Thyroid gland (tissue), 4 donors: ENCODE measurements around the gene HTT-AS. TPM values are rescaled to one million over a fixed set of nuclear protein-coding genes. Genes with fewer than 3 reads are reported as not detected.

Experiments used
- DNase-seq, 2 donors: peaks; one replicate each; pipeline ENCODE4 v3.0.0-alpha.2; 2019
- H3K27ac ChIP-seq, 3 donors: fragments of 200-600 bp; sonication (generic); 1 replicate in 2 of 3; 2 replicates in 1 of 3; pipeline ENCODE4 v1.5.1; 2016 to 2019; ENCODE audit warnings: mild to moderate bottlenecking in 1 of 3, moderate library complexity in 1 of 3
- H3K27me3 ChIP-seq: fragments of 200-600 bp; sonication (generic); one replicate; pipeline ENCODE4 v1.5.1; 2019
- H3K36me3 ChIP-seq, 2 donors: fragments of 200-600 bp; sonication (generic); one replicate each; pipeline ENCODE4 v1.5.1; 2016 to 2019
- H3K4me1 ChIP-seq, 2 donors: fragments of 200-600 bp; sonication (generic); one replicate each; pipeline ENCODE4 v1.5.1; 2017 to 2019
- H3K4me3 ChIP-seq, 3 donors: fragments of 200-600 bp; sonication (generic); replicated peaks in 1 of 3; 1 replicate in 2 of 3; 2 replicates in 1 of 3; pipeline ENCODE4 v1.5.1; 2016; ENCODE audit warnings: mild to moderate bottlenecking in 1 of 3
- H3K9me3 ChIP-seq: fragments of 200-600 bp; sonication (generic); one replicate; pipeline ENCODE4 v1.5.1; 2017
- POLR2A ChIP-seq, 2 donors: fragments of 450-650 bp; IDR thresholded peaks; one replicate each; pipeline ENCODE4 v1.6.1; 2017; ENCODE audit warnings: antibody characterized with exemption in 2 of 2, mild to moderate bottlenecking in 2 of 2, moderate library complexity in 1 of 2
- WGBS, 2 donors: methylation state at CpG; one replicate each; pipeline ENCODE4 v1.1.5; 2017; 5-methylcytosine and 5-hydroxymethylcytosine counted together
- intact Hi-C: fragments of 100-400 bp; cut with DNase I; formaldehyde crosslinking; loops from one replicate; pipeline ENCODE4 v1.15.1; 2023
- total RNA-seq, 4 donors: library from RNA; depleted of rRNA; stranded (reverse); fragments of >200 nt; gene quantifications; one replicate each; pipeline ENCODE4 v1.2.3, GENCODE V29; 2016
- TF ChIP-seq, protein P1 (sequence below), 6 experiments: fragments of 200-600 bp in 3 of 6; fragments of 450-650 bp in 3 of 6; sonication (generic) in 3 of 6; IDR thresholded peaks; one replicate each; pipeline ENCODE4 v1.5.1; 2016 to 2019; ENCODE audit warnings: antibody characterized with exemption in 6 of 6, mild to moderate bottlenecking in 2 of 6, inconsistent platforms in 1 of 6, moderate library complexity in 1 of 6

HTT-AS gene
- total RNA-seq, 4 donors from 2014 or later = not detected

DNA sequence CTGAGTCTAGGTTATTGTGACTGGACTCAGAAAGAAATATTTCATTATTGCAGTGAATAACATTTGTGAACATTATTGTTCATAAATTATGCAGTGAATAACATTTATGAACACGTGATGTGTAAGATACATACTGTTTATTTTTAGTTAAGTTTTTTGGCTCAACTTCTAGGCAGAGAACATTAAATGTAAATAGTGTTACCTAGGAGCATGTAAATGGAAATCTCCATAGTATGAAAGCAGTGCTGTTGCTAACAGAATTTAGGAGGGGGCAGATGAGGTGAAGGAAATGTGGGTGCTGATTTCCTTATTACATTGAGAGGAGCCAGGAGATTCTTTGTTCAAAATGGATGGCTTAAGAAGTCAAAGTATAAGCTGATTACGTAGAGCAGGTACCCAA, 45.1 kb upstream of the HTT-AS start:
- Histone ChIP-seq H3K27ac (no peak overlapping the region), H3K9me3 (no peaks in the 10 kb centered on the region)
- intact Hi-C loops = no loop called here

DNA sequence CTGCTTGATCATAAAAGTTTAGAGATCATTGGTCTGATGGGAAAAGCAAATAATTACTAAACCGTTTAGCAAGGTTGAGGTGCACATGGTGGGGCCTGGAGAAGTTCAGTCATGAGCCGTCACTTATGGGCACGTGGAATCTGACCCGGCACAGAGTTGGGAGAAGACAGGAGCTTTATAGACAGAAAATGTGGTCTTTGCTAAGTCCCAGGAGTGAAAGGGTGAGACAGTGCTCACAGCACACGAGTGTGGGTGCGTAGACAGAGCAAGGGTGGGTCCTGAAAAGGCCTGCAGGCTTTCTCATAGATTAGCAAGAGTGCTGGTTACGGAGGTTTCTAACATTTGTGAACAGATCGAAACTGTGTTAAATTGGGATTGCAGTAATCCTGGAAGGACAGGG, 44.0 kb upstream of the HTT-AS start:
- Histone ChIP-seq H3K4me1 (peaks cover 43 to 47% of the 10 kb centered on the region in 2 donors), H3K9me3 (no peaks in the 10 kb centered on the region), H3K36me3 (peaks cover 0 to 9% of the 10 kb centered on the region in 2 donors), H3K27me3 (no peaks in the 10 kb centered on the region), H3K27ac (peak overlapping the region in 2 of 3 donors; percentile 91 to 93), H3K4me3 (no peak overlapping the region)
- TF ChIP-seq POLR2A (IDR thresholded peaks at IDR 0.05) = no peak
- TF ChIP-seq, protein P1, sequence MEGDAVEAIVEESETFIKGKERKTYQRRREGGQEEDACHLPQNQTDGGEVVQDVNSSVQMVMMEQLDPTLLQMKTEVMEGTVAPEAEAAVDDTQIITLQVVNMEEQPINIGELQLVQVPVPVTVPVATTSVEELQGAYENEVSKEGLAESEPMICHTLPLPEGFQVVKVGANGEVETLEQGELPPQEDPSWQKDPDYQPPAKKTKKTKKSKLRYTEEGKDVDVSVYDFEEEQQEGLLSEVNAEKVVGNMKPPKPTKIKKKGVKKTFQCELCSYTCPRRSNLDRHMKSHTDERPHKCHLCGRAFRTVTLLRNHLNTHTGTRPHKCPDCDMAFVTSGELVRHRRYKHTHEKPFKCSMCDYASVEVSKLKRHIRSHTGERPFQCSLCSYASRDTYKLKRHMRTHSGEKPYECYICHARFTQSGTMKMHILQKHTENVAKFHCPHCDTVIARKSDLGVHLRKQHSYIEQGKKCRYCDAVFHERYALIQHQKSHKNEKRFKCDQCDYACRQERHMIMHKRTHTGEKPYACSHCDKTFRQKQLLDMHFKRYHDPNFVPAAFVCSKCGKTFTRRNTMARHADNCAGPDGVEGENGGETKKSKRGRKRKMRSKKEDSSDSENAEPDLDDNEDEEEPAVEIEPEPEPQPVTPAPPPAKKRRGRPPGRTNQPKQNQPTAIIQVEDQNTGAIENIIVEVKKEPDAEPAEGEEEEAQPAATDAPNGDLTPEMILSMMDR (IDR thresholded peaks at IDR 0.05) = no peak
- WGBS, 2 donors = 89 to 91% methylated on average over 8 of the region's 8 CpGs
- intact Hi-C loops = no loop called here
- DNase-seq = no peak

More for the DNA sequence above, 45.1 kb upstream of the HTT-AS start:
- 89 to 96% methylated on average over 2 of the region's 2 CpGs for WGBS, 2 donors
- Histone ChIP-seq H3K4me1 (peaks cover 40 to 50% of the 10 kb centered on the region in 2 donors), H3K27me3 (no peaks in the 10 kb centered on the region), H3K4me3 (no peak overlapping the region), H3K36me3 (peaks cover 0 to 9% of the 10 kb centered on the region in 2 donors)
- TF ChIP-seq, protein P1 (IDR thresholded peaks at IDR 0.05) = no peak
- TF ChIP-seq POLR2A (IDR thresholded peaks at IDR 0.05) = no peak
- DNase-seq = no peak

DNA sequence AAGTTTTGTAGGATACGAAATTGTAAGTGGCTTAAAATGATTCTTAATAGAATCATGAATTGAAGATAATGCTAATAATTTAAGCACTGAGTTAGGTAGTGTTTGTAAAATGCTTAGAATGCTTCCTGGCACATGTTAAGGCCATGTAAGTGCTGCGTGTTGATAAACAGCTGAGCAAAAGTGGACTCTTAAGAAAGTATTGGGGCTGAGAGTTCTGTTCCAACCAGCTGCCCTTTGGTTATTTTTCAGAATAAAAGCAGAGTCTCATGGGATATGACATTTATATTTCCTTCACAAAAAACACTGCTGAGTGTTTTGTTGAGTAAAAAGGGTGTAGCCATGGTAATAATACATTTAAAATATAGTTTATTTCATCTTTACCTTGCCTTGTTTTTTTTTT, 42.6 kb upstream of the HTT-AS start:
- H3K4me3 ChIP-seq = no peak overlapping the region
- TF ChIP-seq, protein P1 (IDR thresholded peaks at IDR 0.05) = no peak
- no peak for TF ChIP-seq POLR2A (IDR thresholded peaks at IDR 0.05)
- WGBS, 2 donors = 22 to 24% methylated on average over 2 of the region's 2 CpGs
- peaks cover 49 to 55% of the 10 kb centered on the region in 2 donors for H3K4me1 ChIP-seq
- H3K27me3 ChIP-seq = no peaks in the 10 kb centered on the region
- intact Hi-C loops = no loop called here
- peak overlapping the region; percentile 87 to 93 (median 91) for H3K27ac ChIP-seq
- H3K9me3 ChIP-seq = no peaks in the 10 kb centered on the region
- peaks cover 0 to 7% of the 10 kb centered on the region in 2 donors for H3K36me3 ChIP-seq
- peak; percentile 35 to 37 for DNase-seq

DNA sequence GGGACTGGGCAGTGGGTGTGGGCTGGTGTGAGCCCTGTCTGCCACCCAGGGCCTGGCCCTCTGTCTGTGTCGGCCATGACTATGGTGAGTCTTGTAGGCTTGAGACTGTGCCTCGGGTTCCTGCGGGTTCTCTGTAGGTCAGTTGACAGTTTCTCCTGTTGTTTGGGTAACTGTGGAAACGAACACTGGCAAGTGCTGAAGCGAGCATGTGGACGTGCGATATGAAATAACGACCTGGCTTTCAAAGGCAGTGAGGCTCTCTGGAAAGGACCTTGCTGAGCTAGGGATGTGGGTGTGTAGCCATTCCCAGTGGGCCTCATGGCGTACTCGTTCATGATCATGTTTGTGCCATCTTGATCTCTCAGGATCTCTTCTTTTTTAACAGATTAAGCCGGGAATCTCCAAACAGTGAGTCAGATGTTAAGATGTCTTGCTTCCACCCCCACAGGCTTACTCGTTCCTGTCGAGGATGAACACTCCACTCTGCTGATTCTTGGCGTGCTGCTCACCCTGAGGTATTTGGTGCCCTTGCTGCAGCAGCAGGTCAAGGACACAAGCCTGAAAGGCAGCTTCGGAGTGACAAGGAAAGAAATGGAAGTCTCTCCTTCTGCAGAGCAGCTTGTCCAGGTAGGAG, 41.4 kb upstream of the HTT-AS start:
- peaks cover 53 to 63% of the 10 kb centered on the region in 2 donors for H3K4me1 ChIP-seq
- peak; percentile 88 to 91 for DNase-seq
- WGBS, 2 donors = 62 to 72% methylated on average over 14 to 15 of the region's 15 CpGs
- TF ChIP-seq POLR2A (IDR thresholded peaks at IDR 0.05) = peak in 1 of 2 donors; percentile 4
- TF ChIP-seq, protein P1 (IDR thresholded peaks at IDR 0.05) = no peak
- no peaks in the 10 kb centered on the region for H3K9me3 ChIP-seq
- no peak overlapping the region for H3K4me3 ChIP-seq
- H3K27me3 ChIP-seq = no peaks in the 10 kb centered on the region
- peak overlapping the region; percentile 87 to 93 (median 91) for H3K27ac ChIP-seq
- intact Hi-C loops = no loop called here
- no peaks in the 10 kb centered on the region for H3K36me3 ChIP-seq

DNA sequence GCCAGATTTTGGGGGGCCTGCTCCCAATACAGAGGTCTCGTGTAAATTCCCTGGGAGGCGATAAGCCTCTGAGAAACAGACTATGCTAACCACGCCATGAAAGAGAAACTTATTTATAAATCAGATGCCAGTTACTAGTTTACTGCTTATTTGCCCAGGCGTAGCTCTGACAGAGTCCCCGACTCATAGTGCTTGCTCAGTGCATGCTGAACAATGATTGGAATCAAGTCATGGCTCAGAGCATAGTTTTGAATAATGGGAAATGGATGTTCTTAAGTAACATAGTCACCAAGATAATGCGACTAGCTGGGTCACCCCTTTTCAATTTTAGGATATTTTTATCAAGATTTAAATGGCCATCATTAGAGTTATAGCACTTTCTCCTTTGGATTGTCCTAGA, 40.0 kb upstream of the HTT-AS start:
- Histone ChIP-seq H3K4me1 (peaks cover 53 to 63% of the 10 kb centered on the region in 2 donors), H3K36me3 (no peaks in the 10 kb centered on the region), H3K9me3 (no peaks in the 10 kb centered on the region), H3K27ac (no peak overlapping the region), H3K4me3 (no peak overlapping the region), H3K27me3 (no peaks in the 10 kb centered on the region)
- WGBS, 2 donors = 97 to 98% methylated on average over 6 of the region's 6 CpGs
- DNase-seq = no peak
- intact Hi-C loops = no loop called here
- TF ChIP-seq POLR2A (IDR thresholded peaks at IDR 0.05) = no peak
- TF ChIP-seq, protein P1 (IDR thresholded peaks at IDR 0.05) = no peak
